PC-9 (cell line): ENCODE measurements around the gene CD274. TPM values are rescaled to one million over a fixed set of nuclear protein-coding genes. Genes with fewer than 3 reads are reported as not detected.

ENCODE experiments used
- BruUV-seq: library from RNA; stranded (reverse); fragments of 400-500 nt; replicated peaks from 2 replicates; lab custom pipeline; 2021; lab: Mats Ljungman, UMichigan
- CTCF ChIA-PET: fragments of 300-600 bp; sonication (Branson Sonifier 250); formaldehyde crosslinking; loops from one replicate; lab custom pipeline; 2022; ENCODE audit warnings: antibody characterized with exemption; lab: Charles Lee
- POLR2A ChIA-PET: fragments of 300-600 bp; sonication (Branson Sonifier 250); formaldehyde crosslinking; loops from one replicate; lab custom pipeline; 2022; ENCODE audit warnings: antibody characterized with exemption; ENCODE audit not compliant: unreplicated experiment; lab: Charles Lee
- DNase-seq, 2 experiments: peaks; one replicate each; pipeline versions ENCODE4 v3.0.0 to v3.0.0-alpha.2; 2015 to 2022; ENCODE audit warnings: mixed read lengths in 1 of 2
- H2AFZ ChIP-seq: fragments of 200-600 bp; sonication (generic); 2 replicates; pipeline ENCODE4 v1.8.1; 2017; ENCODE audit warnings: antibody characterized with exemption
- H3F3A ChIP-seq: fragments of 200-600 bp; sonication (generic); 2 replicates; pipeline ENCODE4 v1.8.1; 2017; ENCODE audit warnings: antibody characterized with exemption, mild to moderate bottlenecking, low read depth; ENCODE audit not compliant: insufficient read depth
- H3K27ac ChIP-seq: fragments of 200-600 bp; sonication (generic); 2 replicates; pipeline ENCODE4 v1.6.1; 2016; ENCODE audit warnings: mixed run types
- H3K27me3 ChIP-seq: fragments of 200-600 bp; sonication (generic); 2 replicates; pipeline ENCODE4 v1.6.1; 2016; ENCODE audit warnings: low read depth, mixed run types; ENCODE audit not compliant: insufficient read depth
- H3K36me3 ChIP-seq: fragments of 200-600 bp; sonication (generic); 2 replicates; pipeline ENCODE4 v1.6.1; 2016; ENCODE audit warnings: low read depth, mixed run types
- H3K4me1 ChIP-seq: fragments of 200-600 bp; sonication (generic); replicated peaks from 2 replicates; pipeline ENCODE4 v1.6.1; 2016; ENCODE audit warnings: mixed run types; ENCODE audit not compliant: insufficient read depth
- H3K4me2 ChIP-seq: fragments of 200-600 bp; sonication (generic); 2 replicates; pipeline ENCODE4 v1.6.1; 2017; ENCODE audit warnings: mixed run types
- H3K4me3 ChIP-seq: fragments of 200-600 bp; sonication (generic); 2 replicates; pipeline ENCODE4 v1.6.1; 2016; ENCODE audit warnings: mixed run types
- H3K79me2 ChIP-seq: fragments of 200-600 bp; sonication (generic); 2 replicates; pipeline ENCODE4 v1.6.1; 2017; ENCODE audit warnings: low read depth, mixed run types
- H3K9me2 ChIP-seq: fragments of 200-600 bp; sonication (generic); 2 replicates; pipeline ENCODE4 v1.8.1; 2017; ENCODE audit warnings: mild to moderate bottlenecking; ENCODE audit not compliant: insufficient read depth
- H3K9me3 ChIP-seq: fragments of 200-600 bp; sonication (generic); 2 replicates; pipeline ENCODE4 v1.8.1; 2016; ENCODE audit warnings: low read depth; ENCODE audit not compliant: insufficient read depth
- H4K20me1 ChIP-seq: fragments of 200-600 bp; sonication (generic); 2 replicates; pipeline ENCODE4 v1.8.1; 2017; ENCODE audit not compliant: insufficient read depth
- CTCF ChIP-seq: fragments of 200-600 bp; sonication (generic); conservative IDR thresholded peaks from 2 replicates; pipeline ENCODE4 v1.6.1; 2017; ENCODE audit warnings: mixed run types, antibody characterized with exemption, mild to moderate bottlenecking, moderate library complexity
- EZH2 ChIP-seq: fragments of 200-600 bp; sonication (generic); IDR thresholded peaks from 2 replicates; pipeline ENCODE4 v1.8.0; 2017; ENCODE audit warnings: antibody characterized with exemption, low read depth
- intact Hi-C: fragments of 100-400 bp; cut with micrococcal nuclease; formaldehyde crosslinking; loops from one replicate; pipeline ENCODE4 v1.10.0; 2022; ENCODE audit not compliant: unreplicated experiment
- total RNA-seq: library from RNA; stranded (reverse); gene quantifications from 2 replicates; pipeline ENCODE4 v1.2.3, GENCODE V29; 2021

CD274 gene
- total RNA-seq, 1 experiment from 2014 or later = 4.4 TPM

- intact Hi-C loops = no loop called here
- no peaks in the 10 kb centered on the region for H3K4me1 ChIP-seq
- H3K9me3 ChIP-seq = no peaks in the 10 kb centered on the region
- H4K20me1 ChIP-seq = no peaks in the 10 kb centered on the region
- H2AFZ ChIP-seq = no peak overlapping the region
- no peaks in the 10 kb centered on the region for H3F3A ChIP-seq
- H3K9me2 ChIP-seq = no peaks in the 10 kb centered on the region
- DNase-seq = no peak
- H3K79me2 ChIP-seq = no peaks in the 10 kb centered on the region
- no peak overlapping the region for H3K4me3 ChIP-seq
- CTCF ChIA-PET = interaction anchor here (0.5 kb wide), 1 partner anchor 76 kb away, joined by 11 read pairs; no protein-coding TSS in a partner anchor
- H3K27ac ChIP-seq = no peak overlapping the region
- POLR2A ChIA-PET = no interaction called here
- H3K4me2 ChIP-seq = no peak overlapping the region
- H3K36me3 ChIP-seq = no peaks in the 10 kb centered on the region
- no TSS peak for BruUV-seq
- TF ChIP-seq EZH2 (no peak), CTCF (no peak)
- no peaks in the 10 kb centered on the region for H3K27me3 ChIP-seq
Measured at GRCh38 chr9:5416953-5417352, 33.4 kb upstream of the CD274 start.

DNA sequence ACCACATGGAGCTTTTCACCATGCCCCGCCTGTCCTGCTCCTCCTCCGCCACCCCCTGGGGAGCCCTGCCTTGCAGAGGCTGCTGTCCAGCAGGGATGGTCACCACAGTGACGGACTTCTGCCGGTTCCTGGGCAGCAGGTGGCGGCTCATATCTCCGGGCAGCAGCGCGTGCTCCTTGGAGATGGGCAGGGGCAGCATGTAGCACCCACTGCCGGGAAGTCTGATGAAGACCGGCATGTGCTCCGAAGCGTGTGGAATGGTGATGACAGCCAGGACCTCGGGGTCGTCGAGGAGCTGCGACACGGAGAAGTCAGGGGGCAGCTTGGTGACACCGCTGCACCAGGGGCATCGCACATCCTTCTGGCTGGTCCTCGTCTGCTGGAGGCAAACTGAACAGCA lies 31.9 kb upstream of the CD274 start:
- Histone ChIP-seq H3K27me3 (no peaks in the 10 kb centered on the region), H3K36me3 (no peaks in the 10 kb centered on the region), H3K9me3 (no peaks in the 10 kb centered on the region), H3K9me2 (no peaks in the 10 kb centered on the region), H2AFZ (no peak overlapping the region), H3K27ac (no peak overlapping the region), H3K79me2 (no peaks in the 10 kb centered on the region), H3F3A (no peaks in the 10 kb centered on the region), H4K20me1 (no peaks in the 10 kb centered on the region), H3K4me2 (no peak overlapping the region), H3K4me1 (no peaks in the 10 kb centered on the region), H3K4me3 (no peak overlapping the region)
- no peak for DNase-seq
- TF ChIP-seq CTCF = no peak
- no peak for TF ChIP-seq EZH2
- BruUV-seq = no TSS peak
- CTCF ChIA-PET = no interaction called here
- intact Hi-C loops = no loop called here
- POLR2A ChIA-PET = no interaction called here

DNA sequence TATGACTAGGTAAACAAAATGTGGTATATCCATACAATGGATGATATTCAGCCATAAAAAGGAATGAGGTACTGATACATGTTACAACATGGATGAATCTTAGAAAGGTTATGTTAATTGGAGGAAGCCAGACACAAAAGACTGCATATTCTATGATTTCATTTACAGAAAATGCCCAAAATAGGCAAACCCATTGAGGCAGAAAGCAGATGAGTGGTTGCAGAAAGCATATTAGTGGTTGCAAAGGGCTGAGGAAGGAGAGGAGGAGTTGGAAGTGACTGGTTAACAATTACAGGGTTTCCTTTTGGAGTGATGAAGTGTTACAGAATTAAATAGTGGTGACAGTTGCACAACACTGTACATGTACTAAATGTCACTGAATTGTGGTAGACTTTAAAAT lies 30.4 kb upstream of the CD274 start:
- POLR2A ChIA-PET = no interaction called here
- no peak overlapping the region for H3K27ac ChIP-seq
- H3K4me3 ChIP-seq = no peak overlapping the region
- H3K36me3 ChIP-seq = no peaks in the 10 kb centered on the region
- no peak overlapping the region for H2AFZ ChIP-seq
- no peak overlapping the region for H3K4me2 ChIP-seq
- no peaks in the 10 kb centered on the region for H3K9me3 ChIP-seq
- no peaks in the 10 kb centered on the region for H3K27me3 ChIP-seq
- CTCF ChIA-PET = no interaction called here
- no peaks in the 10 kb centered on the region for H4K20me1 ChIP-seq
- DNase-seq = no peak
- H3K9me2 ChIP-seq = no peaks in the 10 kb centered on the region
- BruUV-seq = no TSS peak
- no peaks in the 10 kb centered on the region for H3F3A ChIP-seq
- H3K79me2 ChIP-seq = no peaks in the 10 kb centered on the region
- H3K4me1 ChIP-seq = no peaks in the 10 kb centered on the region
- intact Hi-C loops = no loop called here
- TF ChIP-seq EZH2 (no peak), CTCF (no peak)
